CD4-positive, alpha-beta T cell treated with Interleukin-2 at 100 ng/mL for 4 hours (primary cell): ENCODE results near the gene TMEM82.

Source experiments
- DNase-seq: peaks from one replicate; pipeline ENCODE4 v3.0.0-alpha.2; 2020; ENCODE audit warnings: low spot score

The TMEM82 gene

GRCh38 chr1:15786581-15786980 lies 44.3 kb downstream of the TMEM82 start:
- DNase-seq: no peak

- no peak for DNase-seq
These were observed 46.5 kb downstream of the TMEM82 start for GRCh38 chr1:15788624-15789301.

- DNase-seq: no peak
These were observed 53.8 kb downstream of the TMEM82 start for GRCh38 chr1:15796086-15796462.
